WERI-Rb-1 (cell line): ENCODE measurements around the gene TBC1D2.

Source experiments
- DNase-seq: peaks from one replicate; pipeline ENCODE4 v3.0.0-alpha.2; 2020
- H3K27ac ChIP-seq: fragments of 250-450 bp; sonication (Bioruptor Pico); 2 replicates; pipeline ENCODE4 v1.5.1; 2020; ENCODE audit warnings: mild to moderate bottlenecking, moderate library complexity
- H3K27me3 ChIP-seq: fragments of 250-450 bp; sonication (Bioruptor Pico); 2 replicates; pipeline ENCODE4 v1.5.1; 2021; ENCODE audit warnings: mild to moderate bottlenecking, low read depth, moderate library complexity; ENCODE audit not compliant: insufficient read depth, severe bottlenecking
- H3K36me3 ChIP-seq: fragments of 250-450 bp; sonication (Bioruptor Pico); 2 replicates; pipeline ENCODE4 v1.5.1; 2020; ENCODE audit warnings: mild to moderate bottlenecking, moderate library complexity
- H3K4me3 ChIP-seq: 2 replicates; pipeline ENCODE4 v1.5.1; 2011; ENCODE audit warnings: low read depth, mild to moderate bottlenecking, control low read depth, low read length
- H3K9me3 ChIP-seq: fragments of 250-450 bp; sonication (Bioruptor Pico); 2 replicates; pipeline ENCODE4 v1.5.1; 2021; ENCODE audit warnings: mild to moderate bottlenecking, moderate library complexity; ENCODE audit not compliant: severe bottlenecking
- CTCF ChIP-seq: IDR thresholded peaks from 2 replicates; pipeline ENCODE4 v1.5.1; 2011; ENCODE audit warnings: low read depth, mild to moderate bottlenecking, control low read depth, inconsistent platforms, low read length

Gene TBC1D2

GRCh38 chr9:98184326-98184725 is 71.1 kb downstream of the TBC1D2 start:
- H3K27me3 ChIP-seq, result no peaks in the 10 kb centered on the region
- peaks cover 8% of the 10 kb centered on the region; the same call in 1 of the 2 replicates for H3K36me3 ChIP-seq
- H3K9me3 ChIP-seq, result no peaks in the 10 kb centered on the region
- H3K4me3 ChIP-seq, result no peak overlapping the region
- DNase-seq, result no peak
- no peak for TF ChIP-seq CTCF
- no peak overlapping the region for H3K27ac ChIP-seq

GRCh38 chr9:98182889-98183599 is 72.4 kb downstream of the TBC1D2 start:
- Histone ChIP-seq H3K4me3 (no peak overlapping the region), H3K36me3 (peaks cover 8% of the 10 kb centered on the region; the same call in 1 of the 2 replicates), H3K27me3 (no peaks in the 10 kb centered on the region), H3K9me3 (no peaks in the 10 kb centered on the region), H3K27ac (no peak overlapping the region)
- no peak for DNase-seq
- TF ChIP-seq CTCF, result no peak

- Histone ChIP-seq H3K27ac (no peak overlapping the region), H3K9me3 (no peaks in the 10 kb centered on the region), H3K4me3 (no peak overlapping the region), H3K36me3 (peaks cover 8% of the 10 kb centered on the region; the same call in 1 of the 2 replicates), H3K27me3 (no peaks in the 10 kb centered on the region)
- no peak for TF ChIP-seq CTCF
- DNase-seq, result no peak
Measured at GRCh38 chr9:98182069-98182820, 73.2 kb downstream of the TBC1D2 start.

GRCh38 chr9:98181746-98182068 is 73.7 kb downstream of the TBC1D2 start:
- H3K27me3 ChIP-seq, result no peaks in the 10 kb centered on the region
- DNase-seq, result no peak

GRCh38 chr9:98180996-98181395 is 74.5 kb downstream of the TBC1D2 start:
- no peak for TF ChIP-seq CTCF
- H3K27ac ChIP-seq, result no peak overlapping the region
- no peaks in the 10 kb centered on the region for H3K27me3 ChIP-seq
- H3K4me3 ChIP-seq, result no peak overlapping the region
- H3K36me3 ChIP-seq, result peaks cover 8% of the 10 kb centered on the region; the same call in 1 of the 2 replicates
- DNase-seq, result no peak
- no peaks in the 10 kb centered on the region for H3K9me3 ChIP-seq

More at GRCh38 chr9:98181746-98182068, 73.7 kb downstream of the TBC1D2 start:
- no peaks in the 10 kb centered on the region for H3K9me3 ChIP-seq
- peaks cover 8% of the 10 kb centered on the region; the same call in 1 of the 2 replicates for H3K36me3 ChIP-seq
- no peak overlapping the region for H3K27ac ChIP-seq
- H3K4me3 ChIP-seq, result no peak overlapping the region
- TF ChIP-seq CTCF, result no peak
